ENCODE results near the gene TRIM54.

GRCh38 chr2:27281442-27281841, 787 bp upstream of the TRIM54 start:
- TF ChIP-seq EZH2 (IDR thresholded peaks at IDR 0.05; ENCODE audit: borderline replicate concordance, insufficient read depth, low read length, poor library complexity, severe bottlenecking) (no peak), CTCF (IDR thresholded peaks at IDR 0.05; ENCODE audit: poor library complexity, severe bottlenecking) (no peak), EP300 (conservative IDR thresholded peaks at IDR 0.05; ENCODE audit: poor library complexity, severe bottlenecking) (no peak), RAD21 (conservative IDR thresholded peaks at IDR 0.05) (no peak), POLR2AphosphoS5 (IDR thresholded peaks at IDR 0.05) (no peak), REST (IDR thresholded peaks at IDR 0.05; ENCODE audit: borderline replicate concordance) (no peak), MXI1 (conservative IDR thresholded peaks at IDR 0.05; ENCODE audit: poor library complexity, severe bottlenecking) (no peak), SMC3 (conservative IDR thresholded peaks at IDR 0.05; ENCODE audit: poor library complexity) (no peak), TAF1 (IDR thresholded peaks at IDR 0.05; ENCODE audit: low read depth) (no peak)

Measured in neural cell (in vitro differentiated cells).